AG09309 (cell line): ENCODE measurements around the gene SRCIN1.
A peak's percentile ranks its signal among the peaks of the same experiment; 100 is the strongest.
"Not testable (repeated sequence)": the region's sequence is repeated elsewhere in the genome, so short reads cannot be mapped to it uniquely, and the experiment has no call there.

Source experiments
- DNase-seq: peaks from one replicate; pipeline ENCODE4 v3.0.0-alpha.2; 2010; ENCODE audit warnings: low read depth
- H3K4me3 ChIP-seq: 2 replicates; pipeline ENCODE4 v1.5.1; 2011; ENCODE audit warnings: mild to moderate bottlenecking, low read depth, low read length, moderate library complexity; ENCODE audit not compliant: control insufficient read depth
- TF ChIP-seq, protein P1 (sequence below): IDR thresholded peaks from 2 replicates; pipeline ENCODE4 v1.5.1; 2011; ENCODE audit warnings: mild to moderate bottlenecking, low read depth, low read length, inconsistent platforms; ENCODE audit not compliant: insufficient read depth, control insufficient read depth; ENCODE audit errors: missing control alignments

SRCIN1 gene, protein sequence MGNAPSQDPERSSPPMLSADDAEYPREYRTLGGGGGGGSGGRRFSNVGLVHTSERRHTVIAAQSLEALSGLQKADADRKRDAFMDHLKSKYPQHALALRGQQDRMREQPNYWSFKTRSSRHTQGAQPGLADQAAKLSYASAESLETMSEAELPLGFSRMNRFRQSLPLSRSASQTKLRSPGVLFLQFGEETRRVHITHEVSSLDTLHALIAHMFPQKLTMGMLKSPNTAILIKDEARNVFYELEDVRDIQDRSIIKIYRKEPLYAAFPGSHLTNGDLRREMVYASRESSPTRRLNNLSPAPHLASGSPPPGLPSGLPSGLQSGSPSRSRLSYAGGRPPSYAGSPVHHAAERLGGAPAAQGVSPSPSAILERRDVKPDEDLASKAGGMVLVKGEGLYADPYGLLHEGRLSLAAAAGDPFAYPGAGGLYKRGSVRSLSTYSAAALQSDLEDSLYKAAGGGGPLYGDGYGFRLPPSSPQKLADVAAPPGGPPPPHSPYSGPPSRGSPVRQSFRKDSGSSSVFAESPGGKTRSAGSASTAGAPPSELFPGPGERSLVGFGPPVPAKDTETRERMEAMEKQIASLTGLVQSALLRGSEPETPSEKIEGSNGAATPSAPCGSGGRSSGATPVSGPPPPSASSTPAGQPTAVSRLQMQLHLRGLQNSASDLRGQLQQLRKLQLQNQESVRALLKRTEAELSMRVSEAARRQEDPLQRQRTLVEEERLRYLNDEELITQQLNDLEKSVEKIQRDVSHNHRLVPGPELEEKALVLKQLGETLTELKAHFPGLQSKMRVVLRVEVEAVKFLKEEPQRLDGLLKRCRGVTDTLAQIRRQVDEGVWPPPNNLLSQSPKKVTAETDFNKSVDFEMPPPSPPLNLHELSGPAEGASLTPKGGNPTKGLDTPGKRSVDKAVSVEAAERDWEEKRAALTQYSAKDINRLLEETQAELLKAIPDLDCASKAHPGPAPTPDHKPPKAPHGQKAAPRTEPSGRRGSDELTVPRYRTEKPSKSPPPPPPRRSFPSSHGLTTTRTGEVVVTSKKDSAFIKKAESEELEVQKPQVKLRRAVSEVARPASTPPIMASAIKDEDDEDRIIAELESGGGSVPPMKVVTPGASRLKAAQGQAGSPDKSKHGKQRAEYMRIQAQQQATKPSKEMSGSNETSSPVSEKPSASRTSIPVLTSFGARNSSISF

DNA sequence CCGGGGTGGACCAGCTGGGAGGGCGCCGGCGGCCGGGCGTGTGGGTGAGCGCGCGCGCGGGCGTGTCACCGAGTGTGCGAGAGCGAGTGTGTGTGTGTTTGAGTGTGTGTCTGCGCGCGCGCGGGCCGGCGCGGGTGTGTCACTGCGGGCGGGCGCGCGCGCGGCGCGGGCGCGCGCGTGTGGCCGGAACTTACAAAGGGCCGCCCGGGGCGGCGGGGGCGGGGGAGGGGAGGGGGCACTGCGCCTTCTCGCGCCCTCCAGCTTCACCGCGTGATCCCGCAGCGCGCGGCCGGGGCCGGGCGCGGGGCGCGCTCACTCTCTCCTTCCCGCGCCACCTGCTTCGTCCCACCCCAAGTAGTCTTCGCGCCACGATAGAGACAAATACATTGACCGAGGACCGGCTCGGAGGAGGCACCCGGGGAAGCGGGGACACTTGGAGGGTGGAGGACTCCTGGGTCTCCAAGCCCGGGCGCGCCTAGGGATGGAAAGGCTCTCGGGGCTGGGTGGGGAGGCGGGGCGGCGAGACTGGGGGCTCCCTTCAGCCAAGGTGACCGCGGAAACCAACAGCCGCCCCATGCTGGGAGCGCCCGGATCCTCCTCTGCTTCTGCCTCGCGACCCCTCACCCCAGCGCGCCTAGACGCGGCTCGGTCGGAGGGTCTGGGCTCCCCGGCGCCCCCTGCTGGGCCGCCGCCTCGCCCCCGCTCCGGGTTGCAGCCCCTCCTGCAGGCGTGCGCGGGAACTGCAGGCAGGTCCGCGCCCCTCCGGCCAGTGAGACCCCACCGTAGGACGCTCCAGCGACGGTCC lies at the start of gene SRCIN1:
SRCIN1 (minus strand) TSS at position 112 of the 805 bp plus-strand sequence. CDS start 247 bp downstream, outside the sequence.
- TF ChIP-seq, protein P1, sequence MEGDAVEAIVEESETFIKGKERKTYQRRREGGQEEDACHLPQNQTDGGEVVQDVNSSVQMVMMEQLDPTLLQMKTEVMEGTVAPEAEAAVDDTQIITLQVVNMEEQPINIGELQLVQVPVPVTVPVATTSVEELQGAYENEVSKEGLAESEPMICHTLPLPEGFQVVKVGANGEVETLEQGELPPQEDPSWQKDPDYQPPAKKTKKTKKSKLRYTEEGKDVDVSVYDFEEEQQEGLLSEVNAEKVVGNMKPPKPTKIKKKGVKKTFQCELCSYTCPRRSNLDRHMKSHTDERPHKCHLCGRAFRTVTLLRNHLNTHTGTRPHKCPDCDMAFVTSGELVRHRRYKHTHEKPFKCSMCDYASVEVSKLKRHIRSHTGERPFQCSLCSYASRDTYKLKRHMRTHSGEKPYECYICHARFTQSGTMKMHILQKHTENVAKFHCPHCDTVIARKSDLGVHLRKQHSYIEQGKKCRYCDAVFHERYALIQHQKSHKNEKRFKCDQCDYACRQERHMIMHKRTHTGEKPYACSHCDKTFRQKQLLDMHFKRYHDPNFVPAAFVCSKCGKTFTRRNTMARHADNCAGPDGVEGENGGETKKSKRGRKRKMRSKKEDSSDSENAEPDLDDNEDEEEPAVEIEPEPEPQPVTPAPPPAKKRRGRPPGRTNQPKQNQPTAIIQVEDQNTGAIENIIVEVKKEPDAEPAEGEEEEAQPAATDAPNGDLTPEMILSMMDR: peak; percentile 45
- peak within 1 kb of the TSS; percentile 44 for H3K4me3 ChIP-seq
- DNase-seq: no peak

DNA sequence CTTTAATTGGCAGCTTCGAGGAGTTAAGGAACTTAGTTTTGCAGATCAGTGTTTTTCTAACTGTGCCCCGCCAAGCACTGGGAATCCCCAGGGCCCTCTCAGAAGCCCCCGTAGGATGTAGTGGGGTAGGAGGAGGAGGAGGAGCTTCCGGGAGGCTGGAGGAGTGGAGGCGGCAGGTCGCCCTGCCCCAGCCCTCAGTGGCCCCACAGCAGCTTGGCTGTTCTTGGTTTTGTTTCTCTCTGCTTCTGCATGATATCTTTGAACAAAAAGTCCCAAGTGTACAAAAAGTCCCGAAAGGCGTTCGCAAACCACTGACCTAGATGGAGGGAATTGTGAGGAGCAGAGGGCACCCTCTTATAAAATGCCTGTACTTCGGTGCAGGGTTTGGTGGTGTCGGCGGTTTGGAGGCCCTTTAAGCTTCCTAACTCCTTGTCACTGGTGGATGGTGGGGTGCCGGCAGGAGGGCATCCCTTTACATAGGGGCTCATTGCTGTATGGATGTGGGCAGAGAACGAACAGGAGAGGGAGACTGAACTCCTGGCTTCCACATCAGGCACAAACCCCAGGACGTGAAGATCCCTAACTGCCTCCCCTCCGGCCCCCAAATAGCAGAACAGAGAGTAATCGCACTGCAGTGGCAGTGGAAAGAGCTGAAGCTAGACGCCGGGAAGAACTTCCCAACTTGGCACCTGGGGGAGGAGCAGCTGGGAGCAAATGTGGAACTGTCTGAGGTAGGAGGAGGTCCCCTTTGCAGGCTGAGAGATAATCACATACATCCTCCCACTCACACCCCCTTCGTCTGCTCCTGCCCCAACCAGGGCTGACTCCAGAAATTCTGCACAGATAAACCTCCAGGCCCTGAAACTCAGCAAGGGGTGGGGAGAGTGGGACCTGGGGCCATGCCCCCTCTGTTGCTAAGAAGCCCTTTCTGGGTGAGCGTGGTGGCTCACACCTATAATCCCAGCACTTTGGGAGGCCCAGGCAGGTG lies 49.0 kb upstream of the SRCIN1 start:
- DNase-seq: no peak
- H3K4me3 ChIP-seq: no peak overlapping the region
- TF ChIP-seq, protein P1: no peak

DNA sequence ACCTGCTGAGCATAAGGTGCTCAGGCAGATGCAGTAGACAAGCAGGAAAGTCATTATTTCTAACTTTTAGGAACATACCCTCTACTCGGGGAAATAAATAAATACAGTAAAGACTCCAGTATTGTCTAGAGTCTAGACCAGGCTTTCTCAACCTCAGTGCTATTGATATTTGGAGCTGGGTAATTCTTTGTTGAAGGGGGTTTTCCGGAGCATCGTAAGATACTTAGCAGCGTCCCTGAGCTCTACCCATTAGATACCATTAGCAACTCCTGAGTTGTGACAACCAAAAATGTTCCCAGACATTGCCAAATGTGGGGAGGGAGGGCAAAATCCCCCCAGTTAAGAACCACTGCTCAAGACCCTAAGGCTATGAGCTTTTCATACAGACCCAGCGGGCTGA lies 47.9 kb upstream of the SRCIN1 start:
- TF ChIP-seq, protein P1: no peak
- DNase-seq: no peak
- H3K4me3 ChIP-seq: no peak overlapping the region

DNA sequence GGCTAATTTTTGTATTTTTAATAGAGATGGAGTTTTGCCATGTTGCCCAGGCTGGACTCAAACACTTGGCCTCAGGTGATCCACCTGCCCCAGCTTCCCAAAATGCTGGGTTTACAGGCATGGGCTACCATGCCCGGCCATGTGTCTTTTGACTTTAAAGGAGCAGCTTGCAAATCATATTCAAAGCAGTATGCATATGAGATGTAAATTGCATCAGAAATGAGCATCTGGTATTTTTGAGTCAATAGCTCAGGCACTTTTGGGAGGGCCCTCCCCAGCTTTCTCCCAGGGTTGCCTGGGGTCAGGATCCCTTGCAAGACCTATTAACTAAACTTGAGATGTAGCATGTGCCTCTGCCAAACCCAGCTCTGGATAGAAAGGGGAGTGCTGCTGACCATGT lies 47.5 kb upstream of the SRCIN1 start:
- H3K4me3 ChIP-seq: no peak overlapping the region
- DNase-seq: no peak
- TF ChIP-seq, protein P1: no peak

DNA sequence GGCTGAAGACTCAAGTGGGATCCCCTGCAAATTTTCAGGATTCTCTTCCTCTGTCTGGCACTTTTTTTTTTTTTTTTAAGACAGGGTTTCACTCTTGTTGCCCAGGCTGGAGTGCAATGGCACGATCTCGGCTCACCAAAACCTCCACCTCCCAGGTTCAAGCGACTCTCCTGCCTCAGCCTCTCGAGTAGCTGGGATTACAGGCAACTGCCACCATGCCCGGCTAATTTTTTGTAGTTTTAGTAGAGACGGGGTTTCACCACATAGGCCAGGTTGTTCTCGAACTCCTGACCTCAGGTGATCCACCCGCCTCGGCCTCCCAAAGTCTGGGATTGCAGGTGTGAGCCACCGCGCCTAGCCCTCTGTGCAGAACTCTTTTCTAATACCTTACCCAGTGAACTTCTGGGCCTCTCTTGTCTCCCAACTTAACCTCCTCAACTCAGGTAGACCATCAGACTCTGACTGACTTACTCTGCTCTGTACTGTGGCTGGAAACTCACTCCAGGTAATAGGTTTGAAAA lies 45.0 kb upstream of the SRCIN1 start:
- not testable (repeated sequence) for H3K4me3 ChIP-seq, DNase-seq

DNA sequence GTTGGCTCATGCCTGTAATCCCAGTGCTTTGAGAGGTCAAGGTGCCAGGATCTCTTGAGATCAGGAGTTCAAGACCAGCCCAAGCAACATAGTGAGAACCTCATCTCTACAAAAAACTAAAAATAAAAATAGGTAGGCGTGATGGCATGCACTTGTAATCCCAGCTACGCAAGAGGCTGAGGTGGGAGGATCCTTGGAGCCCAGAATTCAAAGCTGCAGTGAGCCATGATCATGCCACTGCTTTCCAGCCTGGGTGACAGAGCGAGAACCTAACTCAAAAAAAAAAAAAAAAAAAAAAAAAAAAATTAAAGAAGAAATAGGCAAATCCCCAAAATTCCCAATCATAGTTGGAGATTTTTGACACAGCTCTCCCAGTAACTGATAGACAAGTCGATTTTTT lies 32.2 kb upstream of the SRCIN1 start:
- no peak overlapping the region for H3K4me3 ChIP-seq
- TF ChIP-seq, protein P1: no peak
- no peak for DNase-seq
